IMR-90 (cell line): ENCODE data around the gene ADAM17. TPM values are rescaled to one million over a fixed set of nuclear protein-coding genes. Genes with fewer than 3 reads are reported as not detected.

Source experiments
- ATAC-seq: fragments of 200-7000 bp; cut with Tn5 transposase; 2 replicates; pipeline ENCODE4 v1.9.1; 2020; ENCODE audit warnings: low read depth, mild to moderate bottlenecking, moderate library complexity
- BruUV-seq: library from RNA; stranded (reverse); fragments of 400-500 nt; replicated peaks from 2 replicates; lab custom pipeline; 2021; lab: Mats Ljungman, UMichigan
- CTCF ChIA-PET: fragments of 300-600 bp; formaldehyde crosslinking; extraction: SDS; loops from one replicate; lab custom pipeline; 2021; ENCODE audit warnings: antibody characterized with exemption; lab: Yijun Ruan, JAX
- POLR2A ChIA-PET: fragments of 300-600 bp; sonication (Branson Sonifier 250); formaldehyde crosslinking; loops from one replicate; lab custom pipeline; 2022; ENCODE audit warnings: antibody characterized with exemption; ENCODE audit not compliant: unreplicated experiment; lab: Charles Lee
- DNase-seq: peaks from one replicate; pipeline ENCODE4 v3.0.0; 2013
- H2AFZ ChIP-seq: replicated peaks from 2 replicates; pipeline ENCODE3; 2013; ENCODE audit warnings: low read length, mild to moderate bottlenecking; ENCODE audit not compliant: poor library complexity
- H2AK5ac ChIP-seq: 2 replicates; pipeline ENCODE4 v1.6.1; 2013; ENCODE audit warnings: low read depth, low read length, inconsistent platforms
- H2AK9ac ChIP-seq: replicated peaks from 2 replicates; pipeline ENCODE3; 2013; ENCODE audit warnings: mild to moderate bottlenecking, low read depth, low read length, moderate library complexity; ENCODE audit not compliant: poor library complexity
- H2BK120ac ChIP-seq: 2 replicates; pipeline ENCODE4 v1.6.1; 2013; ENCODE audit warnings: low read depth, low read length, inconsistent platforms
- H2BK15ac ChIP-seq: 3 replicates; pipeline ENCODE4 v1.6.1; 2013; ENCODE audit warnings: low read depth, low read length, inconsistent platforms
- H2BK20ac ChIP-seq: 2 replicates; pipeline ENCODE4 v1.6.1; 2013; ENCODE audit warnings: low read depth, mild to moderate bottlenecking, inconsistent platforms, low read length, moderate library complexity
- H2BK5ac ChIP-seq: 2 replicates; pipeline ENCODE4 v1.6.1; 2013; ENCODE audit warnings: mild to moderate bottlenecking, low read depth, low read length, inconsistent platforms; ENCODE audit not compliant: poor library complexity, severe bottlenecking
- H3K14ac ChIP-seq: replicated peaks from 2 replicates; pipeline ENCODE4 v1.6.1; 2013; ENCODE audit warnings: low read depth, low read length, inconsistent platforms
- H3K18ac ChIP-seq: 2 replicates; pipeline ENCODE4 v1.6.1; 2013; ENCODE audit warnings: low read depth, low read length, control low read depth
- H3K23ac ChIP-seq: 2 replicates; pipeline ENCODE4 v1.6.1; 2013; ENCODE audit warnings: low read depth, low read length, inconsistent platforms
- H3K27ac ChIP-seq: 2 replicates; pipeline ENCODE4 v1.5.1; 2013; ENCODE audit warnings: mild to moderate bottlenecking, control low read depth, low read length; ENCODE audit not compliant: insufficient read depth
- H3K27me3 ChIP-seq: 2 replicates; pipeline ENCODE4 v1.6.1; 2013; ENCODE audit warnings: low read length; ENCODE audit not compliant: control insufficient read depth, insufficient read depth
- H3K36me3 ChIP-seq: 2 replicates; pipeline ENCODE4 v1.6.1; 2013; ENCODE audit warnings: low read length, mixed read lengths; ENCODE audit not compliant: control insufficient read depth, insufficient read depth
- H3K4ac ChIP-seq: 2 replicates; pipeline ENCODE4 v1.6.1; 2013; ENCODE audit warnings: low read depth, low read length, inconsistent platforms
- H3K4me1 ChIP-seq: 2 replicates; pipeline ENCODE4 v1.6.1; 2013; ENCODE audit warnings: low read length, mixed read lengths; ENCODE audit not compliant: control insufficient read depth, insufficient read depth
- H3K4me2 ChIP-seq: 2 replicates; pipeline ENCODE4 v1.6.1; 2013; ENCODE audit warnings: low read depth, mild to moderate bottlenecking, control low read depth, low read length, moderate library complexity
- H3K4me3 ChIP-seq: 2 replicates; pipeline ENCODE4 v1.5.1; 2013; ENCODE audit warnings: low read depth, mild to moderate bottlenecking, control low read depth, low read length, moderate library complexity; ENCODE audit not compliant: insufficient read depth
- H3K56ac ChIP-seq: 2 replicates; pipeline ENCODE4 v1.6.1; 2013; ENCODE audit warnings: low read length, inconsistent platforms; ENCODE audit not compliant: insufficient read depth; ENCODE audit errors: extremely low read depth
- H3K79me1 ChIP-seq, 2 experiments: 2 replicates each; pipeline ENCODE4 v1.6.1; 2013; ENCODE audit warnings: low read length in 2 of 2, inconsistent platforms in 1 of 2, low read depth in 1 of 2
- H3K9ac ChIP-seq: 2 replicates; pipeline ENCODE4 v1.6.1; 2013; ENCODE audit warnings: low read depth, low read length, control low read depth
- H3K9me1 ChIP-seq: 2 replicates; pipeline ENCODE4 v1.6.1; 2013; ENCODE audit warnings: low read length, inconsistent platforms; ENCODE audit not compliant: insufficient read depth
- H3K9me3 ChIP-seq: 2 replicates; pipeline ENCODE4 v1.6.1; 2013; ENCODE audit warnings: low read length; ENCODE audit not compliant: control insufficient read depth, insufficient read depth
- H4K20me1 ChIP-seq: 2 replicates; pipeline ENCODE4 v1.6.1; 2013; ENCODE audit warnings: low read length, inconsistent platforms; ENCODE audit not compliant: insufficient read depth
- H4K5ac ChIP-seq: 2 replicates; pipeline ENCODE4 v1.6.1; 2013; ENCODE audit warnings: mild to moderate bottlenecking, low read depth, low read length, control low read depth
- H4K8ac ChIP-seq, 2 experiments: 2 replicates each; pipeline ENCODE4 v1.6.1; 2013; ENCODE audit warnings: low read depth in 2 of 2, low read length in 2 of 2, control low read depth in 1 of 2, inconsistent platforms in 1 of 2
- H4K91ac ChIP-seq: 2 replicates; pipeline ENCODE4 v1.6.1; 2013; ENCODE audit warnings: low read depth, low read length, inconsistent platforms; ENCODE audit not compliant: insufficient read depth
- BHLHE40 ChIP-seq: fragments of 150-350 bp; IDR thresholded peaks from 2 replicates; pipeline ENCODE4 v1.6.1; 2016; ENCODE audit warnings: mild to moderate bottlenecking, low read depth, low read length
- CEBPB ChIP-seq: IDR thresholded peaks from 2 replicates; pipeline ENCODE4 v1.6.1; 2012; ENCODE audit warnings: low read depth, low read length, improper control_type of control experiment
- CHD1 ChIP-seq: IDR thresholded peaks from 2 replicates; pipeline ENCODE4 v1.6.1; 2012; ENCODE audit warnings: low read depth, low read length, improper control_type of control experiment
- CTCF ChIP-seq: conservative IDR thresholded peaks from 2 replicates; pipeline ENCODE4 v1.5.1; 2012; ENCODE audit warnings: mild to moderate bottlenecking, low read depth, low read length, improper control_type of control experiment
- FOS ChIP-seq: fragments of 150-350 bp; IDR thresholded peaks from 2 replicates; pipeline ENCODE4 v1.6.1; 2016; ENCODE audit warnings: low read depth, low read length
- MAFK ChIP-seq: IDR thresholded peaks from 2 replicates; pipeline ENCODE4 v1.6.1; 2012; ENCODE audit warnings: low read depth, low read length, improper control_type of control experiment
- MAZ ChIP-seq: IDR thresholded peaks from 2 replicates; pipeline ENCODE4 v1.6.1; 2012; ENCODE audit warnings: low read depth, mild to moderate bottlenecking, low read length, improper control_type of control experiment, moderate library complexity, borderline replicate concordance
- MXI1 ChIP-seq: IDR thresholded peaks from 2 replicates; pipeline ENCODE4 v1.6.1; 2012; ENCODE audit warnings: low read depth, mild to moderate bottlenecking, low read length, moderate library complexity, borderline replicate concordance
- NFE2L2 ChIP-seq: fragments of 150-350 bp; IDR thresholded peaks from 2 replicates; pipeline ENCODE4 v1.6.1; 2016; ENCODE audit warnings: low read depth, mild to moderate bottlenecking, low read length
- POLR2A ChIP-seq: IDR thresholded peaks from 2 replicates; pipeline ENCODE4 v1.6.1; 2012; ENCODE audit warnings: mild to moderate bottlenecking, low read depth, low read length
- RAD21 ChIP-seq: IDR thresholded peaks from 2 replicates; pipeline ENCODE4 v1.6.1; 2012; ENCODE audit warnings: low read length, improper control_type of control experiment
- RCOR1 ChIP-seq: IDR thresholded peaks from 2 replicates; pipeline ENCODE4 v1.6.1; 2012; ENCODE audit warnings: mild to moderate bottlenecking, low read length, improper control_type of control experiment; ENCODE audit not compliant: insufficient replicate concordance
- RFX5 ChIP-seq: IDR thresholded peaks from 2 replicates; pipeline ENCODE4 v1.8.0; 2012; ENCODE audit warnings: low read depth, mild to moderate bottlenecking, low read length, moderate library complexity
- SMC3 ChIP-seq: fragments of 150-350 bp; IDR thresholded peaks from 2 replicates; pipeline ENCODE4 v1.6.1; 2016; ENCODE audit warnings: low read depth, mild to moderate bottlenecking, antibody characterized with exemption, low read length, moderate library complexity
- USF2 ChIP-seq: fragments of 150-350 bp; IDR thresholded peaks from 2 replicates; pipeline ENCODE4 v1.6.1; 2017; ENCODE audit warnings: mild to moderate bottlenecking, antibody characterized with exemption, low read length, low read depth
- WGBS, 2 experiments: methylation state at CpG; one replicate each; pipeline versions ENCODE4 v1.1.5 to v1.1.7; 2013; ENCODE audit warnings: missing lambda C conversion rate in 2 of 2; ENCODE audit not compliant: insufficient read length in 1 of 2; ENCODE audit errors: extremely low coverage in 2 of 2; 5-methylcytosine and 5-hydroxymethylcytosine counted together
- dilution Hi-C: fragments of 300-500 bp; cut with HindIII; formaldehyde crosslinking; loops from one replicate; pipeline ENCODE4 v1.14.3; 2018; ENCODE audit warnings: low sequenced_read_pairs; ENCODE audit not compliant: unreplicated experiment
- in situ Hi-C: fragments of 300-500 bp; cut with MboI; formaldehyde crosslinking; loops from 3 replicates; pipeline ENCODE4 v1.14.3; 2019; ENCODE audit warnings: low sequenced_read_pairs, inconsistent platforms, mixed read lengths
- intact Hi-C: fragments of 100-400 bp; cut with micrococcal nuclease; formaldehyde crosslinking; loops from 2 replicates; pipeline ENCODE4 v1.10.0; 2022
- polyA plus RNA-seq, 3 experiments: library from polyadenylated mRNA; depleted of rRNA; stranded (reverse); fragments of >200 nt; gene quantifications; 2 replicates each; pipeline ENCODE4 v1.2.3, GENCODE V29; 2012; ENCODE audit warnings: low replicate concordance in 1 of 3
- total RNA-seq: library from RNA; depleted of rRNA; stranded (reverse); fragments of >200 nt; gene quantifications from 2 replicates; pipeline ENCODE4 v1.2.3, GENCODE V29; 2012
- TF ChIP-seq, protein P1 (sequence below): fragments of 150-350 bp; IDR thresholded peaks from 2 replicates; pipeline ENCODE4 v1.6.1; 2016; ENCODE audit warnings: low read depth, mild to moderate bottlenecking, low read length, moderate library complexity, borderline replicate concordance

ADAM17 gene
- total and polyA plus RNA-seq, 2 of the 4 experiments (the other 2 are of a cell fraction) = 9.6 to 34.4 TPM

DNA sequence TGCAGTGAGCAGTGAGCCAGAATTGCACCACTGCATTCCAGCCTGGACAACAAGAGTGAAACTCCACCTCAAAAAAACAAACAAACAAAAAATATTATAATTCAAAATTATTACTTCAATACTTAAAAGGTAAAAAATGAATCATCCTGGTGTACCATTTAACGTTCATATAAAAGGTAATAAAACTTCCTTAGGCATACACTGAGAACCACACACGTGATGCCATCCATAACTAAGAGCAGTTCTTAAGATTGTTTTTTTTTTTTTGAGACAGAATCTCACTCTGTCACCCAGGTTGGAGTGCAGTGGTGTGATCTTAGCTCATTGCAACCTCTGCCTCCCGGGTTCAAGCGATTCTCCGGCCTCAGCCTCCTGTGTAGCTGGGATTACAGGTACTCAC is 45.8 kb upstream of the ADAM17 start:
- H3K4me1 ChIP-seq = 0 out of 2 replicates have a peak, but pooled peaks cover 1% of the 10 kb centered on the region
- no peak overlapping the region for H2AK9ac ChIP-seq
- no peak overlapping the region for H3K4me3 ChIP-seq
- in situ Hi-C loops = no loop called here
- DNase-seq = no peak
- no peak overlapping the region for H3K9ac ChIP-seq
- peaks cover 3% of the 10 kb centered on the region for H3K9me1 ChIP-seq
- peaks cover 22 to 64% of the 10 kb centered on the region in 2 experiments for H3K79me1 ChIP-seq
- H3K23ac ChIP-seq = no peak overlapping the region
- H3K4me2 ChIP-seq = no peak overlapping the region
- peaks cover 23% of the 10 kb centered on the region for H3K36me3 ChIP-seq
- dilution Hi-C loops = no loop called here
- no peak for TF ChIP-seq CTCF
- TF ChIP-seq MAFK = no peak
- TF ChIP-seq CEBPB = no peak
- no peak for TF ChIP-seq RAD21
- no peak for TF ChIP-seq POLR2A
- no peak for TF ChIP-seq FOS
- no peak for TF ChIP-seq NFE2L2
- no peak for TF ChIP-seq MAZ
- no peak for TF ChIP-seq USF2
- TF ChIP-seq RFX5 = no peak
- TF ChIP-seq RCOR1 = no peak
- TF ChIP-seq, protein P1, sequence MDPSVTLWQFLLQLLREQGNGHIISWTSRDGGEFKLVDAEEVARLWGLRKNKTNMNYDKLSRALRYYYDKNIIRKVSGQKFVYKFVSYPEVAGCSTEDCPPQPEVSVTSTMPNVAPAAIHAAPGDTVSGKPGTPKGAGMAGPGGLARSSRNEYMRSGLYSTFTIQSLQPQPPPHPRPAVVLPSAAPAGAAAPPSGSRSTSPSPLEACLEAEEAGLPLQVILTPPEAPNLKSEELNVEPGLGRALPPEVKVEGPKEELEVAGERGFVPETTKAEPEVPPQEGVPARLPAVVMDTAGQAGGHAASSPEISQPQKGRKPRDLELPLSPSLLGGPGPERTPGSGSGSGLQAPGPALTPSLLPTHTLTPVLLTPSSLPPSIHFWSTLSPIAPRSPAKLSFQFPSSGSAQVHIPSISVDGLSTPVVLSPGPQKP = no peak
- no peak for TF ChIP-seq BHLHE40
- TF ChIP-seq CHD1 = no peak
- no peak for TF ChIP-seq SMC3
- TF ChIP-seq MXI1 = no peak
- H3K18ac ChIP-seq = no peak overlapping the region
- ChIA-PET CTCF (no interaction called here), POLR2A (no interaction called here)
- no peak overlapping the region for H4K5ac ChIP-seq
- no peak overlapping the region for H3K14ac ChIP-seq
- no peak overlapping the region for H2BK15ac ChIP-seq
- peaks cover 13% of the 10 kb centered on the region for H3K9me3 ChIP-seq
- no peak overlapping the region for H2AFZ ChIP-seq
- H4K8ac ChIP-seq = no peak overlapping the region
- no peak overlapping the region for H2AK5ac ChIP-seq
- intact Hi-C loops = no loop called here
- H3K27me3 ChIP-seq = no peaks in the 10 kb centered on the region
- H4K91ac ChIP-seq = no peak overlapping the region
- peaks cover 91% of the 10 kb centered on the region for H4K20me1 ChIP-seq
- no peak for ATAC-seq
- H2BK20ac ChIP-seq = no peak overlapping the region
- H3K4ac ChIP-seq = no peak overlapping the region
- no peak overlapping the region for H2BK5ac ChIP-seq
- H3K27ac ChIP-seq = no peak overlapping the region
- no peak overlapping the region for H2BK120ac ChIP-seq
- WGBS, 2 experiments = no CpG with 5 or more reads among the region's 5 CpGs
- BruUV-seq = no TSS peak
- no peak overlapping the region for H3K56ac ChIP-seq
